HepG2 (cell line): ENCODE data around the gene DNAJC15. TPM values are rescaled to one million over a fixed set of nuclear protein-coding genes. Genes with fewer than 3 reads are reported as not detected.
A peak's percentile ranks its signal among the peaks of the same experiment; 100 is the strongest.

Experiments used
- ELF3 ChIP-seq: IDR thresholded peaks from 2 replicates; pipeline ENCODE4 v1.6.1; 2016; ENCODE audit warnings: missing genetic modification reagents, missing compliant biosample characterization
- HDAC1 ChIP-seq: sonication (generic); formaldehyde crosslinking; IDR thresholded peaks from 2 replicates; pipeline ENCODE4 v1.5.1; 2020; ENCODE audit warnings: mild to moderate bottlenecking, missing genetic modification reagents
- HNF1B ChIP-seq: sonication (generic); formaldehyde crosslinking; IDR thresholded peaks from 2 replicates; pipeline ENCODE4 v1.5.1; 2020; ENCODE audit warnings: mild to moderate bottlenecking, moderate library complexity, missing genetic modification reagents
- SIX4 ChIP-seq: sonication (generic); formaldehyde crosslinking; IDR thresholded peaks from 2 replicates; pipeline ENCODE4 v1.4.0; 2020; ENCODE audit warnings: missing genetic modification reagents
- SMARCE1 ChIP-seq: fragments of 450-650 bp; IDR thresholded peaks from 2 replicates; pipeline ENCODE4 v1.6.1; 2017; ENCODE audit warnings: borderline replicate concordance
- SRY ChIP-seq: sonication (generic); formaldehyde crosslinking; IDR thresholded peaks from 2 replicates; pipeline ENCODE4 v1.8.0; 2022; ENCODE audit warnings: mild to moderate bottlenecking, missing genetic modification reagents
- TBX3 ChIP-seq: fragments of 450-650 bp; IDR thresholded peaks from 2 replicates; pipeline ENCODE4 v1.6.1; 2017; ENCODE audit warnings: antibody characterized with exemption, mild to moderate bottlenecking, inconsistent platforms, borderline replicate concordance
- THAP8 ChIP-seq: sonication (generic); formaldehyde crosslinking; IDR thresholded peaks from 2 replicates; pipeline ENCODE4 v1.5.1; 2020; ENCODE audit warnings: missing genetic modification reagents, mild to moderate bottlenecking, borderline replicate concordance
- ZBTB7B ChIP-seq: sonication (generic); formaldehyde crosslinking; IDR thresholded peaks from 2 replicates; pipeline ENCODE4 v1.4.0; 2020; ENCODE audit warnings: missing genetic modification reagents
- ZNF101 ChIP-seq: sonication (generic); formaldehyde crosslinking; IDR thresholded peaks from 2 replicates; pipeline ENCODE4 v1.4.0; 2020; ENCODE audit warnings: mild to moderate bottlenecking, low read depth, missing genetic modification reagents, borderline replicate concordance
- ZNF124 ChIP-seq: sonication (generic); formaldehyde crosslinking; IDR thresholded peaks from 2 replicates; pipeline ENCODE4 v1.4.0; 2020; ENCODE audit warnings: missing genetic modification reagents
- ZNF136 ChIP-seq: sonication (generic); formaldehyde crosslinking; IDR thresholded peaks from 2 replicates; pipeline ENCODE4 v1.8.1; 2022; ENCODE audit warnings: low read depth, mild to moderate bottlenecking, moderate library complexity, missing genetic modification reagents
- ZNF180 ChIP-seq: sonication (generic); formaldehyde crosslinking; IDR thresholded peaks from 2 replicates; pipeline ENCODE4 v1.4.0; 2020; ENCODE audit warnings: low read depth, missing genetic modification reagents, borderline replicate concordance
- ZNF343 ChIP-seq: sonication (generic); formaldehyde crosslinking; IDR thresholded peaks from 2 replicates; pipeline ENCODE4 v1.4.0; 2020; ENCODE audit warnings: mild to moderate bottlenecking, missing genetic modification reagents
- ZNF546 ChIP-seq: sonication (generic); formaldehyde crosslinking; conservative IDR thresholded peaks from 2 replicates; pipeline ENCODE4 v1.8.1; 2023; ENCODE audit warnings: mild to moderate bottlenecking, missing genetic modification reagents
- ZNF605 ChIP-seq: sonication (generic); formaldehyde crosslinking; IDR thresholded peaks from 2 replicates; pipeline ENCODE4 v1.8.0; 2022; ENCODE audit warnings: mild to moderate bottlenecking, missing genetic modification reagents
- polyA plus RNA-seq, 8 experiments: library from polyadenylated mRNA; depleted of rRNA in 3 of 8; stranded (reverse) in 7 of 8; unstranded in 1 of 8; fragments of >200 nt; fragmentation: Illumina TruSeq in 4 of 8; extraction: Trizol in 4 of 8; gene quantifications; 2 replicates each; pipeline versions ENCODE4 v1.2.1 to v1.2.3, GENCODE V29; 2011 to 2016; ENCODE audit warnings: low read depth in 4 of 8, missing spikeins in 1 of 8, mixed read lengths in 1 of 8; ENCODE audit not compliant: insufficient read depth in 1 of 8
- total RNA-seq, 5 experiments: library from RNA; depleted of rRNA; stranded (reverse); fragments of >200 nt; fragmentation: Illumina TruSeq; extraction: Trizol; gene quantifications; 2 replicates each; pipeline ENCODE4 v1.2.3, GENCODE V29; 2016; ENCODE audit warnings: low read depth in 1 of 5
- TF ChIP-seq, protein P1 (sequence below): sonication (generic); formaldehyde crosslinking; IDR thresholded peaks from 2 replicates; pipeline ENCODE4 v1.4.0; 2020; ENCODE audit warnings: mild to moderate bottlenecking, missing genetic modification reagents, borderline replicate concordance
- TF ChIP-seq, protein P2 (sequence below), 2 experiments: sonication (generic) in 1 of 2; formaldehyde crosslinking in 1 of 2; IDR thresholded peaks; 2 replicates each; pipeline versions ENCODE4 v1.4.0 to v1.6.1; 2016 to 2020; ENCODE audit warnings: borderline replicate concordance in 1 of 2, low read depth in 1 of 2, mild to moderate bottlenecking in 1 of 2, missing genetic modification reagents in 1 of 2
- TF ChIP-seq, protein P3 (sequence below): sonication (generic); formaldehyde crosslinking; IDR thresholded peaks from 2 replicates; pipeline ENCODE4 v1.8.1; 2023; ENCODE audit warnings: missing genetic modification reagents, inconsistent platforms, borderline replicate concordance

Gene DNAJC15
- total and polyA plus RNA-seq, 2 of the 13 experiments (the other 11 are each of a cell fraction or from before 2014, with no cell fraction given): 23.0 to 31.9 TPM

- TF ChIP-seq ZNF124 (no peak; the same call in 1 of the 2 replicates), ZNF546 (CRISPR knock-in tag) (no peak), SRY (CRISPR knock-in tag) (peak; percentile 52; the same call in 1 of the 2 replicates), TBX3 (0 out of 2 replicates have a peak, but pooled peaks have one; percentile 23), HNF1B (CRISPR knock-in tag) (0 out of 2 replicates have a peak, but pooled peaks have one; percentile 32), ELF3 (CRISPR knock-in tag) (0 out of 2 replicates have a peak, but pooled peaks have one; percentile 31), SIX4 (CRISPR knock-in tag) (no peak), HDAC1 (CRISPR knock-in tag) (peak; percentile 77), ZNF101 (no peak), ZNF343 (peak; percentile 80; the same call in 1 of the 2 replicates), SMARCE1 (no peak), ZBTB7B (CRISPR knock-in tag) (peak; percentile 71), ZNF180 (no peak), ZNF136 (CRISPR knock-in tag) (no peak), ZNF605 (CRISPR knock-in tag) (peak; percentile 56; the same call in 1 of the 2 replicates), THAP8 (CRISPR knock-in tag) (no peak)
- TF ChIP-seq, protein P1, sequence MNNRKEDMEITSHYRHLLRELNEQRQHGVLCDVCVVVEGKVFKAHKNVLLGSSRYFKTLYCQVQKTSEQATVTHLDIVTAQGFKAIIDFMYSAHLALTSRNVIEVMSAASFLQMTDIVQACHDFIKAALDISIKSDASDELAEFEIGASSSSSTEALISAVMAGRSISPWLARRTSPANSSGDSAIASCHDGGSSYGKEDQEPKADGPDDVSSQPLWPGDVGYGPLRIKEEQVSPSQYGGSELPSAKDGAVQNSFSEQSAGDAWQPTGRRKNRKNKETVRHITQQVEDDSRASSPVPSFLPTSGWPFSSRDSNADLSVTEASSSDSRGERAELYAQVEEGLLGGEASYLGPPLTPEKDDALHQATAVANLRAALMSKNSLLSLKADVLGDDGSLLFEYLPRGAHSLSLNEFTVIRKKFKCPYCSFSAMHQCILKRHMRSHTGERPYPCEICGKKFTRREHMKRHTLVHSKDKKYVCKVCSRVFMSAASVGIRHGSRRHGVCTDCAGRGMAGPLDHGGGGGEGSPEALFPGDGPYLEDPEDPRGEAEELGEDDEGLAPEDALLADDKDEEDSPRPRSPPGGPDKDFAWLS: no peak
- TF ChIP-seq, protein P2, sequence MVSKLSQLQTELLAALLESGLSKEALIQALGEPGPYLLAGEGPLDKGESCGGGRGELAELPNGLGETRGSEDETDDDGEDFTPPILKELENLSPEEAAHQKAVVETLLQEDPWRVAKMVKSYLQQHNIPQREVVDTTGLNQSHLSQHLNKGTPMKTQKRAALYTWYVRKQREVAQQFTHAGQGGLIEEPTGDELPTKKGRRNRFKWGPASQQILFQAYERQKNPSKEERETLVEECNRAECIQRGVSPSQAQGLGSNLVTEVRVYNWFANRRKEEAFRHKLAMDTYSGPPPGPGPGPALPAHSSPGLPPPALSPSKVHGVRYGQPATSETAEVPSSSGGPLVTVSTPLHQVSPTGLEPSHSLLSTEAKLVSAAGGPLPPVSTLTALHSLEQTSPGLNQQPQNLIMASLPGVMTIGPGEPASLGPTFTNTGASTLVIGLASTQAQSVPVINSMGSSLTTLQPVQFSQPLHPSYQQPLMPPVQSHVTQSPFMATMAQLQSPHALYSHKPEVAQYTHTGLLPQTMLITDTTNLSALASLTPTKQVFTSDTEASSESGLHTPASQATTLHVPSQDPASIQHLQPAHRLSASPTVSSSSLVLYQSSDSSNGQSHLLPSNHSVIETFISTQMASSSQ (IDR thresholded peaks at IDR 0.05; ENCODE audit: low read depth): no peak
- TF ChIP-seq, protein P2 (CRISPR knock-in tag; IDR thresholded peaks at IDR 0.05; ENCODE audit: borderline replicate concordance): no peak
- TF ChIP-seq, protein P3, sequence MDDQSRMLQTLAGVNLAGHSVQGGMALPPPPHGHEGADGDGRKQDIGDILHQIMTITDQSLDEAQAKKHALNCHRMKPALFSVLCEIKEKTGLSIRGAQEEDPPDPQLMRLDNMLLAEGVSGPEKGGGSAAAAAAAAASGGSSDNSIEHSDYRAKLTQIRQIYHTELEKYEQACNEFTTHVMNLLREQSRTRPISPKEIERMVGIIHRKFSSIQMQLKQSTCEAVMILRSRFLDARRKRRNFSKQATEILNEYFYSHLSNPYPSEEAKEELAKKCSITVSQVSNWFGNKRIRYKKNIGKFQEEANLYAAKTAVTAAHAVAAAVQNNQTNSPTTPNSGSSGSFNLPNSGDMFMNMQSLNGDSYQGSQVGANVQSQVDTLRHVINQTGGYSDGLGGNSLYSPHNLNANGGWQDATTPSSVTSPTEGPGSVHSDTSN (CRISPR knock-in tag): peak; percentile 32; the same call in 1 of the 2 replicates
Measured at GRCh38 chr13:43023289-43023963, at the start of gene DNAJC15 (continued).
